Panc1 (cell line): ENCODE results near the gene SAPCD1. TPM values are rescaled to one million over a fixed set of nuclear protein-coding genes. Genes with fewer than 3 reads are reported as not detected.

Experiments
- ATAC-seq: fragments of 200-7000 bp; cut with Tn5 transposase; 2 replicates; pipeline ENCODE4 v1.9.1; 2020; ENCODE audit warnings: mild to moderate bottlenecking, moderate library complexity
- BruUV-seq: library from RNA; stranded (reverse); fragments of 400-500 nt; replicated peaks from 2 replicates; lab custom pipeline; 2021; lab: Mats Ljungman, UMichigan
- CTCF ChIA-PET: fragments of 300-600 bp; sonication (Branson Sonifier 250); formaldehyde crosslinking; loops from one replicate; lab custom pipeline; 2022; ENCODE audit warnings: antibody characterized with exemption; lab: Charles Lee
- POLR2A ChIA-PET: fragments of 300-600 bp; sonication (Branson Sonifier 250); formaldehyde crosslinking; loops from one replicate; lab custom pipeline; 2022; ENCODE audit warnings: antibody characterized with exemption; lab: Charles Lee
- DNase-seq: peaks from one replicate; pipeline ENCODE4 v3.0.0-alpha.2; 2010; ENCODE audit warnings: low read depth, low spot score
- H3K27ac ChIP-seq: 2 replicates; pipeline ENCODE4 v1.5.1; 2011; ENCODE audit warnings: mild to moderate bottlenecking, low read length, inconsistent platforms
- H3K27me3 ChIP-seq: fragments of 200-500 bp; sonication (Bioruptor generic); 2 replicates; pipeline ENCODE4 v1.6.0; 2014; ENCODE audit warnings: low read length, inconsistent platforms; ENCODE audit not compliant: control insufficient read depth, insufficient read depth
- H3K36me3 ChIP-seq: fragments of 200-500 bp; sonication (Bioruptor generic); 2 replicates; pipeline ENCODE4 v1.5.1; 2014; ENCODE audit warnings: inconsistent platforms, mild to moderate bottlenecking, low read length, moderate library complexity; ENCODE audit not compliant: control insufficient read depth, insufficient read depth
- H3K4me1 ChIP-seq: 2 replicates; pipeline ENCODE4 v1.5.1; 2011; ENCODE audit warnings: inconsistent platforms, mild to moderate bottlenecking, low read length, moderate library complexity; ENCODE audit not compliant: control insufficient read depth, insufficient read depth
- H3K4me3 ChIP-seq, 2 experiments: 2 replicates each; pipeline ENCODE4 v1.5.1; 2011 to 2012; ENCODE audit warnings: low read depth in 2 of 2, low read length in 2 of 2, mild to moderate bottlenecking in 2 of 2, inconsistent platforms in 1 of 2, moderate library complexity in 1 of 2
- H3K9me3 ChIP-seq: fragments of 200-500 bp; sonication (Bioruptor generic); 2 replicates; pipeline ENCODE4 v1.5.1; 2014; ENCODE audit warnings: low read depth, mild to moderate bottlenecking, inconsistent platforms, low read length, moderate library complexity; ENCODE audit not compliant: control insufficient read depth, insufficient read depth
- POLR2AphosphoS5 ChIP-seq: IDR thresholded peaks from 2 replicates; pipeline ENCODE4 v1.6.1; 2012; ENCODE audit warnings: mild to moderate bottlenecking, low read depth, low read length, moderate library complexity
- SIN3A ChIP-seq: IDR thresholded peaks from 2 replicates; pipeline ENCODE4 v1.6.1; 2012; ENCODE audit warnings: low read depth, mild to moderate bottlenecking, low read length, moderate library complexity, borderline replicate concordance; ENCODE audit not compliant: insufficient read depth
- TCF7L2 ChIP-seq: IDR thresholded peaks from 2 replicates; pipeline ENCODE4 v1.6.1; 2011; ENCODE audit warnings: mild to moderate bottlenecking, low read depth, low read length, inconsistent platforms
- in situ Hi-C: cut with HindIII; loops from 2 replicates; pipeline ENCODE4 v1.10.0; 2016; ENCODE audit warnings: low sequenced_read_pairs, low pct_unique_long_range_greater_than_20kb
- intact Hi-C: fragments of 100-400 bp; cut with micrococcal nuclease; formaldehyde crosslinking; loops from one replicate; pipeline ENCODE4 v1.10.0; 2022; ENCODE audit not compliant: unreplicated experiment
- total RNA-seq: library from RNA; stranded (reverse); gene quantifications from one replicate; pipeline ENCODE4 v1.2.1, GENCODE V29; 2021; ENCODE audit not compliant: unreplicated experiment
- TF ChIP-seq, protein P1 (sequence below), 2 experiments: IDR thresholded peaks; 2 replicates each; pipeline ENCODE4 v1.6.1; 2011 to 2012; ENCODE audit warnings: low read depth in 2 of 2, control low read depth in 1 of 2, low read length in 1 of 2, mild to moderate bottlenecking in 1 of 2, moderate library complexity in 1 of 2; ENCODE audit not compliant: insufficient read depth in 1 of 2
- TF ChIP-seq, protein P2 (sequence below): fragments of 450-650 bp; IDR thresholded peaks from 2 replicates; pipeline ENCODE4 v1.5.1; 2017; ENCODE audit warnings: mild to moderate bottlenecking

SAPCD1 gene
- total RNA-seq, 1 experiment from 2014 or later: 6.3 TPM

DNA sequence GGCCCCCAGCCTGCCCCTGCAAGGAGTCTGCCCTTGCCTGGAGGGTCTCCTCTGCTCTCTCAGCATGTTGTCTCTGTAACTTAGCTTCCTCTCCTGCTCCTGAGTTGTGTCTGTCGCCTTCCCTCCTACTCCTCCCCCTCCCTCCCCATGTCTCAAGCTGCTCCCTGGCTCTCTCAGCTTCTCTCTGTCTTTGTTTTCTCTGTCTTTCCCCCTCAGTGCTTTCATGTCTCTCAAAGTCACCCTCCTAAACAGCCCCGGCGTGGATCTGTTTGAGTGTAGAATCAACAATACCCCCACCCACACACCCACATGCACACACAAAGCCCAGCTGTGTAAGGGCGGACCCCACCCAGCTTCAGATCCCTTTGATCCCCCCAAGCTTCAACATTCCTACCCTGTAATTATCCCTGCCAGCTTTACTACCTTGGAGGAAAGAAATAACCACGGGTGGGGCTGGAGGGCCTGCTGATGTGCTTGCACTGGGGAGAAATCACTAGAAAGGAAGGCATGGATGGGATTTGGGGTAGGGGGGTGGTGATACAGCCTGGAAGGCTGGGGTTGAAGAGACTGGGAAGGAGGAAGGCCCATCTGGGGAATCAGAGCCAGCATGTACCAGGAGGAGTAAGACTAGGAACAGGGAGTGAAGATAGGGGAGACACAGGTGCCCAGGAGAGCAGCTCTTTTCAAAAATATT is 48.3 kb upstream of the SAPCD1 start:
- DNase-seq (no peak), ATAC-seq (no peak)
- no peaks in the 10 kb centered on the region; the same call in 1 of the 2 replicates for H3K4me1 ChIP-seq
- in situ Hi-C loops (no loop called here), intact Hi-C loops (no loop called here)
- H3K4me3 ChIP-seq: no peak overlapping the region
- no peak overlapping the region for H3K27ac ChIP-seq
- H3K36me3 ChIP-seq: no peaks in the 10 kb centered on the region
- H3K27me3 ChIP-seq: no peaks in the 10 kb centered on the region
- TF ChIP-seq POLR2AphosphoS5: no peak
- TF ChIP-seq, protein P1, sequence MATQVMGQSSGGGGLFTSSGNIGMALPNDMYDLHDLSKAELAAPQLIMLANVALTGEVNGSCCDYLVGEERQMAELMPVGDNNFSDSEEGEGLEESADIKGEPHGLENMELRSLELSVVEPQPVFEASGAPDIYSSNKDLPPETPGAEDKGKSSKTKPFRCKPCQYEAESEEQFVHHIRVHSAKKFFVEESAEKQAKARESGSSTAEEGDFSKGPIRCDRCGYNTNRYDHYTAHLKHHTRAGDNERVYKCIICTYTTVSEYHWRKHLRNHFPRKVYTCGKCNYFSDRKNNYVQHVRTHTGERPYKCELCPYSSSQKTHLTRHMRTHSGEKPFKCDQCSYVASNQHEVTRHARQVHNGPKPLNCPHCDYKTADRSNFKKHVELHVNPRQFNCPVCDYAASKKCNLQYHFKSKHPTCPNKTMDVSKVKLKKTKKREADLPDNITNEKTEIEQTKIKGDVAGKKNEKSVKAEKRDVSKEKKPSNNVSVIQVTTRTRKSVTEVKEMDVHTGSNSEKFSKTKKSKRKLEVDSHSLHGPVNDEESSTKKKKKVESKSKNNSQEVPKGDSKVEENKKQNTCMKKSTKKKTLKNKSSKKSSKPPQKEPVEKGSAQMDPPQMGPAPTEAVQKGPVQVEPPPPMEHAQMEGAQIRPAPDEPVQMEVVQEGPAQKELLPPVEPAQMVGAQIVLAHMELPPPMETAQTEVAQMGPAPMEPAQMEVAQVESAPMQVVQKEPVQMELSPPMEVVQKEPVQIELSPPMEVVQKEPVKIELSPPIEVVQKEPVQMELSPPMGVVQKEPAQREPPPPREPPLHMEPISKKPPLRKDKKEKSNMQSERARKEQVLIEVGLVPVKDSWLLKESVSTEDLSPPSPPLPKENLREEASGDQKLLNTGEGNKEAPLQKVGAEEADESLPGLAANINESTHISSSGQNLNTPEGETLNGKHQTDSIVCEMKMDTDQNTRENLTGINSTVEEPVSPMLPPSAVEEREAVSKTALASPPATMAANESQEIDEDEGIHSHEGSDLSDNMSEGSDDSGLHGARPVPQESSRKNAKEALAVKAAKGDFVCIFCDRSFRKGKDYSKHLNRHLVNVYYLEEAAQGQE (IDR thresholded peaks at IDR 0.05; ENCODE audit: insufficient read depth in 1 of 2, low read depth in 2 of 2, low read length in 1 of 2): no peak
- TF ChIP-seq, protein P2, sequence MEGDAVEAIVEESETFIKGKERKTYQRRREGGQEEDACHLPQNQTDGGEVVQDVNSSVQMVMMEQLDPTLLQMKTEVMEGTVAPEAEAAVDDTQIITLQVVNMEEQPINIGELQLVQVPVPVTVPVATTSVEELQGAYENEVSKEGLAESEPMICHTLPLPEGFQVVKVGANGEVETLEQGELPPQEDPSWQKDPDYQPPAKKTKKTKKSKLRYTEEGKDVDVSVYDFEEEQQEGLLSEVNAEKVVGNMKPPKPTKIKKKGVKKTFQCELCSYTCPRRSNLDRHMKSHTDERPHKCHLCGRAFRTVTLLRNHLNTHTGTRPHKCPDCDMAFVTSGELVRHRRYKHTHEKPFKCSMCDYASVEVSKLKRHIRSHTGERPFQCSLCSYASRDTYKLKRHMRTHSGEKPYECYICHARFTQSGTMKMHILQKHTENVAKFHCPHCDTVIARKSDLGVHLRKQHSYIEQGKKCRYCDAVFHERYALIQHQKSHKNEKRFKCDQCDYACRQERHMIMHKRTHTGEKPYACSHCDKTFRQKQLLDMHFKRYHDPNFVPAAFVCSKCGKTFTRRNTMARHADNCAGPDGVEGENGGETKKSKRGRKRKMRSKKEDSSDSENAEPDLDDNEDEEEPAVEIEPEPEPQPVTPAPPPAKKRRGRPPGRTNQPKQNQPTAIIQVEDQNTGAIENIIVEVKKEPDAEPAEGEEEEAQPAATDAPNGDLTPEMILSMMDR: no peak
- no peak for TF ChIP-seq SIN3A
- no peak for TF ChIP-seq TCF7L2
- ChIA-PET POLR2A (interaction anchor here (0.5 to 0.7 kb wide), 2 partner anchors 16 to 20 kb away, joined by 4 to 9 read pairs; no protein-coding TSS in a partner anchor), CTCF (no interaction called here)
- H3K9me3 ChIP-seq: no peaks in the 10 kb centered on the region
- BruUV-seq: no TSS peak

DNA sequence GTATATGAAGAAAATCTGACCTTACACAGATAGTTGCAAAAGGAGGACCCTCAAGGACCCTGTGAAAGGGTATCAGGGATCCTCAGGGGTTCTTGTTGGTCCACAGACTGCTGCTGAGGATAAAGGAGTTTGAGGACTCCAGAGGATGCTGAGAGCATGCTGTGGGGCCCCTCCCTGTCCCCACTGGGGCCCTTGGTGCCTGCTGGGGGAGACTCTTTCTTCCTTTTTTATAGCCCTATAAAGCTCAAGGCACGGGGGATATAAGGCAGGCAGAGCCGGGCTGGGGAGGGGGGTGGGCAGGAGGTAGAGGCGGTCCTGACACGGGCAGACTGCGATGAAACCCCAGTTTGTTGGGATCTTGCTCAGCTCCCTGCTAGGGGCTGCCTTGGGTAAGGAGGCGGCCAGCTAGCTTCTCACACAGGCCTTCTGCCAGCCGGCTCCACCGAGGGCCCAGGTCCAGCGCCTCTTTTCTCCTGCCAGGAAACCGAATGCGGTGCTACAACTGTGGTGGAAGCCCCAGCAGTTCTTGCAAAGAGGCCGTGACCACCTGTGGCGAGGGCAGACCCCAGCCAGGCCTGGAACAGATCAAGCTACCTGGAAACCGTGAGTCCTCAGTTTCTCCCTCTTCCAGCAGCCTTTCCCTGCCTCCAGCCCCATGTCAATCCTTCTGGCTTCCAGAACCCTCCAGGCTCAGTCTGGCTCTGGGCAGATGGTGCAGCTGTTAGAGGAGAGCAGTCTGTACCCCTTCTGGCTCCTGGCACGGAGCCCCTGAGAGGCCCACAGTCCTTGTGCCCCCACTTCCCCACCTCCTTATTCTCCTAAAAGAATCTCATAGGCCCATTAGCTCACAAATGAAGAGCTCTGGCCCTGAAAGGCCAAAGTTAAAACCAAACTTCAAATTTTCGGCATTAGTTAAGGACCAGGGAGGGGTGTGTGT is 47.2 kb upstream of the SAPCD1 start, which contains the start of gene LY6G6D:
TSS of gene LY6G6D (plus strand) at position 327 of the 937 bp plus-strand sequence. CDS start at position 335, 8 bp downstream.
- no peak for DNase-seq
- ATAC-seq: 0 out of 2 replicates have a peak, but pooled peaks have one; percentile 6
- H3K4me3 ChIP-seq: no peak within 1 kb of the TSS
- CTCF ChIA-PET: interaction anchor here (0.6 kb wide), 1 partner anchor 122 kb away, joined by 4 read pairs; no protein-coding TSS in a partner anchor
- TF ChIP-seq, protein P2: no peak
- TF ChIP-seq POLR2AphosphoS5: no peak
- TF ChIP-seq TCF7L2: no peak
- TF ChIP-seq, protein P1 (IDR thresholded peaks at IDR 0.05; ENCODE audit: insufficient read depth in 1 of 2, low read depth in 2 of 2, low read length in 1 of 2): no peak
- TF ChIP-seq SIN3A: no peak
- no TSS peak for BruUV-seq
- no peaks in the 10 kb centered on the region for H3K36me3 ChIP-seq
- intact Hi-C loops: no loop called here
- H3K27ac ChIP-seq: no peak within 1 kb of the TSS
- POLR2A ChIA-PET: no interaction called here
- in situ Hi-C loops: no loop called here
- no peaks in the 10 kb centered on the region; the same call in 1 of the 2 replicates for H3K4me1 ChIP-seq
- no peaks in the 10 kb centered on the region for H3K27me3 ChIP-seq
- H3K9me3 ChIP-seq: no peaks in the 10 kb centered on the region
